ENCODE measurements around the gene PRSS36. TPM values are rescaled to one million over a fixed set of nuclear protein-coding genes. Genes with fewer than 3 reads are reported as not detected.

PRSS36 gene
- total and polyA plus RNA-seq, 9 of the 15 experiments (the other 6 are each of a cell fraction or from before 2014, with no cell fraction given) = 0.09 to 1.2 (median 0.54) TPM; not detected in 2

GRCh38 chr16:31148281-31148728, 1.6 kb downstream of the PRSS36 start (continued):
- TF ChIP-seq CEBPB (tag; IDR thresholded peaks at IDR 0.05) = no peak
- TF ChIP-seq CXXC5 (CRISPR knock-in tag; IDR thresholded peaks at IDR 0.05) = 0 out of 2 replicates have a peak, but pooled peaks have one; percentile 27
- TF ChIP-seq CREB5 (CRISPR knock-in tag; IDR thresholded peaks at IDR 0.05) = no peak
- no peak for TF ChIP-seq KLF16 (IDR thresholded peaks at IDR 0.05)
- no peak for TF ChIP-seq ZBTB11 (CRISPR knock-in tag; IDR thresholded peaks at IDR 0.05)
- no peak for TF ChIP-seq ZNF639 (CRISPR knock-in tag; conservative IDR thresholded peaks at IDR 0.05 in 1 of 2, IDR thresholded peaks at IDR 0.05 in 1 of 2)
- TF ChIP-seq TCF3 (CRISPR knock-in tag; IDR thresholded peaks at IDR 0.05) = no peak
- TF ChIP-seq PCBP2 (IDR thresholded peaks at IDR 0.05; ENCODE audit: low read depth, low read length, poor library complexity, severe bottlenecking) = no peak
- no peak for TF ChIP-seq PHTF2 (CRISPR knock-in tag; IDR thresholded peaks at IDR 0.05)
- TF ChIP-seq ZZZ3 (IDR thresholded peaks at IDR 0.05) = no peak
- TF ChIP-seq BHLHE40 (IDR thresholded peaks at IDR 0.05; ENCODE audit: low read length) = peak; percentile 33; the same call in 1 of the 2 replicates
- TF ChIP-seq ZSCAN29 (IDR thresholded peaks at IDR 0.05) = no peak
- no peak for TF ChIP-seq EP300 (IDR thresholded peaks at IDR 0.05; ENCODE audit: low read length)
- no peak for TF ChIP-seq CTCFL (IDR thresholded peaks at IDR 0.05; ENCODE audit: borderline replicate concordance, insufficient read depth, low read depth, low read length, poor library complexity, severe bottlenecking)
- TF ChIP-seq CREB3L1 (IDR thresholded peaks at IDR 0.05; ENCODE audit: borderline replicate concordance, low read depth) = no peak
- TF ChIP-seq CBFA2T3 (IDR thresholded peaks at IDR 0.05) = no peak

Data from K562 (cell line).